HepG2 (cell line): ENCODE results near the gene SLC7A11. TPM values are rescaled to one million over a fixed set of nuclear protein-coding genes. Genes with fewer than 3 reads are reported as not detected.

Experiments used
- ATAC-seq: fragments of 200-7000 bp; cut with Tn5 transposase; 3 replicates; pipeline ENCODE4 v1.9.1; 2020; ENCODE audit warnings: mild to moderate bottlenecking, moderate library complexity
- BruUV-seq: library from RNA; stranded (reverse); fragments of 400-500 nt; replicated peaks from 2 replicates; lab custom pipeline; 2021; lab: Mats Ljungman, UMichigan
- CTCF ChIA-PET: fragments of 300-600 bp; formaldehyde crosslinking; extraction: SDS; loops from one replicate; lab custom pipeline; 2021; ENCODE audit warnings: low total read pairs, inconsistent platforms, low intra/inter-chr PET ratio; lab: Yijun Ruan, JAX
- POLR2A ChIA-PET: fragments of 350-600 bp; sonication (Branson Sonifier 250); formaldehyde crosslinking; loops from one replicate; lab custom pipeline; 2020; ENCODE audit warnings: antibody characterized with exemption, inconsistent platforms; lab: Yijun Ruan, JAX
- DNase-seq: peaks from one replicate; pipeline ENCODE4 v3.0.0-alpha.2; 2015; ENCODE audit warnings: low spot score
- FAIRE-seq: peaks from 3 replicates; lab custom pipeline; 2011; peaks lifted over from hg19 to GRCh38; lab: Jason Lieb, UNC
- H2AFZ ChIP-seq: one replicate; pipeline ENCODE4 v1.6.1; 2011; ENCODE audit warnings: low read length, inconsistent platforms
- H3K27ac ChIP-seq: fragments of 300-600 bp; 3 replicates; pipeline ENCODE4 v1.8.0; 2011; ENCODE audit warnings: mixed run types, mild to moderate bottlenecking, mixed read lengths, low read length, inconsistent platforms; ENCODE audit not compliant: insufficient read depth; ENCODE audit errors: extremely low read length
- H3K27me3 ChIP-seq, 2 experiments: fragments of 200-600 bp in 1 of 2; 2 replicates in 1 of 2; 3 replicates in 1 of 2; pipeline versions ENCODE4 v1.6.0 to v1.8.0; 2011; ENCODE audit warnings: low read length in 2 of 2, mild to moderate bottlenecking in 2 of 2, moderate library complexity in 2 of 2, inconsistent platforms in 1 of 2; ENCODE audit not compliant: insufficient read depth in 2 of 2, control insufficient read depth in 1 of 2
- H3K36me3 ChIP-seq, 2 experiments: fragments of 200-600 bp in 1 of 2; replicated peaks in 1 of 2; 2 replicates in 1 of 2; 3 replicates in 1 of 2; pipeline versions ENCODE4 v1.5.1 to v1.8.0; 2011; ENCODE audit warnings: low read length in 2 of 2, inconsistent platforms in 1 of 2; ENCODE audit not compliant: insufficient read depth in 2 of 2, control insufficient read depth in 1 of 2
- H3K4me1 ChIP-seq: 2 replicates; pipeline ENCODE4 v1.5.1; 2012; ENCODE audit warnings: low read length, inconsistent platforms; ENCODE audit not compliant: insufficient read depth
- H3K4me2 ChIP-seq: 2 replicates; pipeline ENCODE4 v1.6.0; 2011; ENCODE audit warnings: low read depth, low read length, inconsistent platforms
- H3K4me3 ChIP-seq, 3 experiments: fragments of 200-600 bp in 1 of 3; sonication (generic), shearing (Covaris generic) in 1 of 3; replicated peaks in 1 of 3; 2 replicates each; pipeline ENCODE4 v1.5.1; 2011 to 2016; ENCODE audit warnings: low read length in 3 of 3, inconsistent platforms in 2 of 3, low read depth in 2 of 3, mild to moderate bottlenecking in 2 of 3, control low read depth in 1 of 3, mixed read lengths in 1 of 3; ENCODE audit not compliant: insufficient read depth in 1 of 3
- H3K79me2 ChIP-seq: one replicate; pipeline ENCODE4 v1.6.1; 2011; ENCODE audit warnings: low read length, inconsistent platforms; ENCODE audit not compliant: insufficient read depth
- H3K9ac ChIP-seq: 2 replicates; pipeline ENCODE4 v1.6.0; 2011; ENCODE audit warnings: mild to moderate bottlenecking, low read depth, low read length, inconsistent platforms; ENCODE audit not compliant: insufficient read depth
- H3K9me3 ChIP-seq: 2 replicates; pipeline ENCODE4 v1.5.1; 2012; ENCODE audit warnings: mild to moderate bottlenecking, low read length
- H4K20me1 ChIP-seq: 2 replicates; pipeline ENCODE4 v1.6.0; 2011; ENCODE audit warnings: inconsistent platforms, mild to moderate bottlenecking, low read length, moderate library complexity; ENCODE audit not compliant: insufficient read depth
- MYC ChIP-seq: sonication (generic); formaldehyde crosslinking; IDR thresholded peaks from 2 replicates; pipeline ENCODE4 v1.9.0; 2021; ENCODE audit warnings: missing genetic modification reagents, borderline replicate concordance
- POLR2G ChIP-seq: fragments of 200-400 bp; formaldehyde crosslinking; IDR thresholded peaks from 2 replicates; pipeline ENCODE4 v1.6.1; 2018; ENCODE audit warnings: mild to moderate bottlenecking, low read depth, low read length, moderate library complexity
- RBM22 ChIP-seq: fragments of 200-400 bp; formaldehyde crosslinking; optimal IDR thresholded peaks from 2 replicates; pipeline ENCODE3; 2017; ENCODE audit warnings: mild to moderate bottlenecking, low read length, moderate library complexity
- ZBTB14 ChIP-seq: sonication (generic); formaldehyde crosslinking; IDR thresholded peaks from 2 replicates; pipeline ENCODE4 v1.4.0; 2020; ENCODE audit warnings: missing genetic modification reagents
- ZFP37 ChIP-seq: sonication (generic); formaldehyde crosslinking; IDR thresholded peaks from 2 replicates; pipeline ENCODE4 v1.4.0; 2020; ENCODE audit warnings: missing genetic modification reagents, borderline replicate concordance
- ZNF180 ChIP-seq: sonication (generic); formaldehyde crosslinking; IDR thresholded peaks from 2 replicates; pipeline ENCODE4 v1.4.0; 2020; ENCODE audit warnings: low read depth, missing genetic modification reagents, borderline replicate concordance
- ZNF776 ChIP-seq: sonication (generic); formaldehyde crosslinking; IDR thresholded peaks from 2 replicates; pipeline ENCODE4 v1.4.0; 2020; ENCODE audit warnings: mild to moderate bottlenecking, missing genetic modification reagents
- WGBS: methylation state at CpG from one replicate; pipeline ENCODE4 v1.1.6; 2017; ENCODE audit warnings: low lambda C conversion rate; 5-methylcytosine and 5-hydroxymethylcytosine counted together
- in situ Hi-C: cut with HindIII; loops from 2 replicates; pipeline ENCODE4 v1.10.0; 2017; ENCODE audit warnings: low pct_unique_long_range_greater_than_20kb; ENCODE audit not compliant: extremely low pct_ligation_motif_present
- intact Hi-C: fragments of 100-400 bp; cut with micrococcal nuclease; formaldehyde crosslinking; loops from one replicate; pipeline ENCODE4 v1.10.0; 2022; ENCODE audit not compliant: unreplicated experiment
- polyA plus RNA-seq, 8 experiments: library from polyadenylated mRNA; depleted of rRNA in 3 of 8; stranded (reverse) in 7 of 8; unstranded in 1 of 8; fragments of >200 nt; fragmentation: Illumina TruSeq in 4 of 8; extraction: Trizol in 4 of 8; gene quantifications; 2 replicates each; pipeline versions ENCODE4 v1.2.1 to v1.2.3, GENCODE V29; 2011 to 2016; ENCODE audit warnings: low read depth in 4 of 8, missing spikeins in 1 of 8, mixed read lengths in 1 of 8; ENCODE audit not compliant: insufficient read depth in 1 of 8
- total RNA-seq, 5 experiments: library from RNA; depleted of rRNA; stranded (reverse); fragments of >200 nt; fragmentation: Illumina TruSeq; extraction: Trizol; gene quantifications; 2 replicates each; pipeline ENCODE4 v1.2.3, GENCODE V29; 2016; ENCODE audit warnings: low read depth in 1 of 5

SLC7A11 gene
- total and polyA plus RNA-seq, 2 of the 13 experiments (the other 11 are each of a cell fraction or from before 2014, with no cell fraction given): 15.7 to 17.5 TPM

GRCh38 chr4:138164208-138164607, 77.9 kb downstream of the SLC7A11 start (continued):
- TF ChIP-seq ZFP37 (CRISPR knock-in tag) (no peak), ZNF180 (CRISPR knock-in tag) (no peak), ZBTB14 (CRISPR knock-in tag) (no peak), ZNF776 (CRISPR knock-in tag) (no peak)

DNA sequence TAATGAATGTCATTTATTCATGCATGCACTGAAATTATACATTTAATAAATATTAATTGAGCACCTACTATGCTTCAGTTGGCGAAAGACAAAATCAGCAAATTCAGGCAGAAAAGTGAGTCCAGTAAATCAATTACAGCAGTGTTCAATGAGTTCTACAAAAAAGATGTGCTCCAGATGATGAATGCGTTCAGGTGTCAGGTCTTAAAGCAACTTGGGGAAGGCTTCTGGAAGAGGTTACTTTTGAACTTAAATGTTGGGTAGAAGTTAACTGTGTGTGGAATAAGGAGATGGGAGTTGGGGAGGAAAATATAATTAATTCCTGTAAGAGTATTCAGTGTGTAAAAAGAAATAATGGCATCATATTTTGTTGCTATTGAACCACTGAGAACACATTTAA, 79.0 kb downstream of the SLC7A11 start:
- in situ Hi-C loops (no loop called here), intact Hi-C loops (no loop called here)
- CTCF ChIA-PET: no interaction called here
- WGBS: 94% methylated on average over 2 of the region's 2 CpGs
- no peaks in the 10 kb centered on the region for H3K79me2 ChIP-seq
- H3K4me1 ChIP-seq: peaks cover 7% of the 10 kb centered on the region
- H3K4me3 ChIP-seq: no peak overlapping the region
- H3K27ac ChIP-seq: no peak overlapping the region
- H3K4me2 ChIP-seq: no peak overlapping the region
- H3K9ac ChIP-seq: no peak overlapping the region
- BruUV-seq: no TSS peak
- H3K36me3 ChIP-seq: no peaks in the 10 kb centered on the region
- no peaks in the 10 kb centered on the region; a peak in 1 of 5 replicates for H3K27me3 ChIP-seq
- peak; percentile 39; the same call in 1 of the 2 replicates for TF ChIP-seq POLR2G
- peak; percentile 96 for TF ChIP-seq RBM22
- TF ChIP-seq MYC (CRISPR knock-in tag): no peak
- no peak overlapping the region for H2AFZ ChIP-seq
- no peak for DNase-seq
- no peak for ATAC-seq
- FAIRE-seq: no peak
- H4K20me1 ChIP-seq: no peaks in the 10 kb centered on the region
- POLR2A ChIA-PET: no interaction called here
- H3K9me3 ChIP-seq: no peaks in the 10 kb centered on the region
